MM.1S (cell line): Measurements from ENCODE around the gene ZFP36L1.

Experiments used
- DNase-seq: peaks from one replicate; pipeline ENCODE4 v3.0.0-alpha.2; 2015
- H2AFZ ChIP-seq: fragments of 300-600 bp; sonication (generic); 2 replicates; pipeline ENCODE4 v1.6.0; 2016; ENCODE audit warnings: antibody characterized with exemption, low read length
- H3F3A ChIP-seq: fragments of 300-600 bp; sonication (generic); 2 replicates; pipeline ENCODE4 v1.6.1; 2016; ENCODE audit warnings: mild to moderate bottlenecking, antibody characterized with exemption, low read length, moderate library complexity, mixed read lengths; ENCODE audit not compliant: insufficient read depth
- H3K27ac ChIP-seq: fragments of 300-600 bp; sonication (generic); 2 replicates; pipeline ENCODE4 v1.5.1; 2016; ENCODE audit warnings: mild to moderate bottlenecking, low read length
- H3K27me3 ChIP-seq: fragments of 300-600 bp; sonication (generic); replicated peaks from 2 replicates; pipeline ENCODE4 v1.6.0; 2016; ENCODE audit warnings: low read length; ENCODE audit not compliant: insufficient read depth
- H3K36me3 ChIP-seq: fragments of 300-600 bp; sonication (generic); replicated peaks from 2 replicates; pipeline ENCODE4 v1.6.1; 2016; ENCODE audit warnings: mild to moderate bottlenecking, low read length, mixed read lengths; ENCODE audit not compliant: insufficient read depth
- H3K4me1 ChIP-seq: fragments of 300-600 bp; sonication (generic); 2 replicates; pipeline ENCODE4 v1.6.1; 2016; ENCODE audit warnings: low read length, mixed read lengths
- H3K4me2 ChIP-seq: fragments of 300-600 bp; sonication (generic); 2 replicates; pipeline ENCODE4 v1.6.0; 2016; ENCODE audit warnings: low read depth, low read length
- H3K4me3 ChIP-seq: fragments of 300-600 bp; sonication (generic); 2 replicates; pipeline ENCODE4 v1.5.1; 2016; ENCODE audit warnings: low read length, mixed read lengths
- H3K79me2 ChIP-seq: fragments of 300-600 bp; sonication (generic); 2 replicates; pipeline ENCODE4 v1.6.1; 2016; ENCODE audit warnings: mixed run types, low read length, mixed read lengths
- H3K9ac ChIP-seq: fragments of 300-600 bp; sonication (generic); 2 replicates; pipeline ENCODE4 v1.6.1; 2016; ENCODE audit warnings: low read length, mixed read lengths
- H3K9me2 ChIP-seq: fragments of 300-600 bp; sonication (generic); replicated peaks from 2 replicates; pipeline ENCODE4 v1.6.1; 2016; ENCODE audit warnings: mild to moderate bottlenecking, low read length, mixed read lengths; ENCODE audit not compliant: insufficient read depth
- H3K9me3 ChIP-seq: fragments of 300-600 bp; sonication (generic); replicated peaks from 2 replicates; pipeline ENCODE4 v1.6.1; 2016; ENCODE audit warnings: mild to moderate bottlenecking, low read length, mixed read lengths; ENCODE audit not compliant: insufficient read depth
- H4K20me1 ChIP-seq: fragments of 300-600 bp; sonication (generic); 2 replicates; pipeline ENCODE4 v1.6.1; 2016; ENCODE audit warnings: mild to moderate bottlenecking, low read length, moderate library complexity, mixed read lengths; ENCODE audit not compliant: insufficient read depth
- EZH2 ChIP-seq: fragments of 300-600 bp; sonication (generic); optimal IDR thresholded peaks from 2 replicates; pipeline ENCODE3; 2017; ENCODE audit warnings: low read depth, mild to moderate bottlenecking, antibody characterized with exemption, low read length, mixed read lengths
- EZH2phosphoT487 ChIP-seq: fragments of 300-600 bp; sonication (generic); IDR thresholded peaks from 2 replicates; pipeline ENCODE4 v1.6.1; 2018; ENCODE audit warnings: antibody characterized with exemption, low read length
- TF ChIP-seq, protein P1 (sequence below): fragments of 300-600 bp; sonication (generic); IDR thresholded peaks from 2 replicates; pipeline ENCODE4 v1.5.1; 2016; ENCODE audit warnings: antibody characterized with exemption, low read length, mixed read lengths

ZFP36L1 gene

GRCh38 chr14:68786491-68787091 lies 6.3 kb downstream of the ZFP36L1 start:
- no peaks in the 10 kb centered on the region for H3K9me2 ChIP-seq
- no peak overlapping the region for H2AFZ ChIP-seq
- no peak overlapping the region for H3K4me2 ChIP-seq
- no peaks in the 10 kb centered on the region for H3K27me3 ChIP-seq
- no peak for TF ChIP-seq EZH2
- TF ChIP-seq, protein P1, sequence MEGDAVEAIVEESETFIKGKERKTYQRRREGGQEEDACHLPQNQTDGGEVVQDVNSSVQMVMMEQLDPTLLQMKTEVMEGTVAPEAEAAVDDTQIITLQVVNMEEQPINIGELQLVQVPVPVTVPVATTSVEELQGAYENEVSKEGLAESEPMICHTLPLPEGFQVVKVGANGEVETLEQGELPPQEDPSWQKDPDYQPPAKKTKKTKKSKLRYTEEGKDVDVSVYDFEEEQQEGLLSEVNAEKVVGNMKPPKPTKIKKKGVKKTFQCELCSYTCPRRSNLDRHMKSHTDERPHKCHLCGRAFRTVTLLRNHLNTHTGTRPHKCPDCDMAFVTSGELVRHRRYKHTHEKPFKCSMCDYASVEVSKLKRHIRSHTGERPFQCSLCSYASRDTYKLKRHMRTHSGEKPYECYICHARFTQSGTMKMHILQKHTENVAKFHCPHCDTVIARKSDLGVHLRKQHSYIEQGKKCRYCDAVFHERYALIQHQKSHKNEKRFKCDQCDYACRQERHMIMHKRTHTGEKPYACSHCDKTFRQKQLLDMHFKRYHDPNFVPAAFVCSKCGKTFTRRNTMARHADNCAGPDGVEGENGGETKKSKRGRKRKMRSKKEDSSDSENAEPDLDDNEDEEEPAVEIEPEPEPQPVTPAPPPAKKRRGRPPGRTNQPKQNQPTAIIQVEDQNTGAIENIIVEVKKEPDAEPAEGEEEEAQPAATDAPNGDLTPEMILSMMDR = no peak
- no peak overlapping the region for H3K4me3 ChIP-seq
- no peaks in the 10 kb centered on the region for H3K9me3 ChIP-seq
- H4K20me1 ChIP-seq = no peaks in the 10 kb centered on the region
- H3K27ac ChIP-seq = no peak overlapping the region
- H3K9ac ChIP-seq = no peak overlapping the region
- H3F3A ChIP-seq = no peaks in the 10 kb centered on the region
- peaks cover 17% of the 10 kb centered on the region for H3K79me2 ChIP-seq
- H3K4me1 ChIP-seq = no peaks in the 10 kb centered on the region
- H3K36me3 ChIP-seq = no peaks in the 10 kb centered on the region; the same call in 1 of the 2 replicates
- no peak for DNase-seq

DNA sequence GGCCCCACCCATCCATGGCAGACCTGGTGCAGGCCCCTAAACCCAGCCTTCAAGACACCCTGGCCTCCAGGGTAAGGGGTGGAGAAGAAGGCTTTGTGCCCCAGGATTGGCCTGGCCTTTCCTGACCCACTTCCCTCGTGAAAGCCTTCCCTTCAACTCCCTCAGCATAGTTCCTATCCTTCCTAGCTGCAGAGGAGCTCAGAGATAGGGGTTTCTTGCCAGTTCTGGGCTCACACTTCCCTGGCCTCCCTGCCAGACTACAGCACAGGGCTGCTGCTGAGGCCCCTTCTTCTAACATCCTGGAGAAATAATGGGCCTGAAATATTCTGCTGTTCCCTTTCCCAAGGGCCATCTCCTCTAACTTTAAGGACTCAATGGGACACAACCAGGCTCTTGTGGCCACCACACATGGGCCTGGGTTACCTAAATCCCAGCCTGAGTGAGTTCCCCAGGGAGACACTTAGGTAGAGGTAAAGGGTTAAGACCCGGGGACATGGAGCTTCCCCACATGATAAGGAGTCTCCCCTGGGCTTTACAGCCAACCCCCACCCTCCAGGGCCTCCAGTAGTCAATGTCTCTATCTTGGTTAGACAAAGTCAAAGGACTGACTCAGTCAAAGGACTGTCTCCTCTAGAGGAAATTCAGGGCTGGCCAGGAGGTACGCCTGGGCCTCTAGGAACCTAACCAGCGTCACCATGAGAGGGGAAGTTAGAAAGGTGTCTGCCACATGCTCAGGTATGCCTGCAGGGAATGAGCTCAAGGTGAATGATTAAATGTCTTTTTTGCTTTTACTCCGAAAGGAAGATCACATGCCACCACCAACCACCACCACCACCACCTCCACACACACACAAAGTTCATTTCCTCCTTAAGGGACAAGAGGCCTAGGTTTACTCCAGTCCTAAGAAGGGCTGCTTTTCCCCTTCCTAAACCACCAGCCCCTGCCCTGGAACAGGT lies 7.1 kb downstream of the ZFP36L1 start:
- no peak overlapping the region for H3K9ac ChIP-seq
- no peaks in the 10 kb centered on the region for H3K9me2 ChIP-seq
- H3F3A ChIP-seq = no peaks in the 10 kb centered on the region
- H3K27me3 ChIP-seq = no peaks in the 10 kb centered on the region
- H3K4me2 ChIP-seq = no peak overlapping the region
- TF ChIP-seq, protein P1 = no peak
- TF ChIP-seq EZH2 (no peak), EZH2phosphoT487 (no peak)
- no peaks in the 10 kb centered on the region for H4K20me1 ChIP-seq
- H3K36me3 ChIP-seq = no peaks in the 10 kb centered on the region; the same call in 1 of the 2 replicates
- no peaks in the 10 kb centered on the region for H3K9me3 ChIP-seq
- no peak overlapping the region for H3K27ac ChIP-seq
- peaks cover 9% of the 10 kb centered on the region for H3K79me2 ChIP-seq
- no peaks in the 10 kb centered on the region for H3K4me1 ChIP-seq
- no peak overlapping the region for H3K4me3 ChIP-seq
- H2AFZ ChIP-seq = no peak overlapping the region
- DNase-seq = no peak

GRCh38 chr14:68784978-68785533 lies 7.8 kb downstream of the ZFP36L1 start:
- Histone ChIP-seq H3K27ac (no peak overlapping the region), H3K79me2 (peaks cover 1% of the 10 kb centered on the region; the same call in 1 of the 2 replicates), H3K4me2 (no peak overlapping the region), H3K9me2 (no peaks in the 10 kb centered on the region), H3K9ac (no peak overlapping the region), H2AFZ (no peak overlapping the region), H3K27me3 (no peaks in the 10 kb centered on the region), H3K36me3 (no peaks in the 10 kb centered on the region; the same call in 1 of the 2 replicates), H4K20me1 (no peaks in the 10 kb centered on the region), H3K4me3 (no peak overlapping the region), H3F3A (no peaks in the 10 kb centered on the region), H3K4me1 (no peaks in the 10 kb centered on the region), H3K9me3 (no peaks in the 10 kb centered on the region)
- TF ChIP-seq, protein P1 = no peak
- TF ChIP-seq EZH2 = no peak
- no peak for TF ChIP-seq EZH2phosphoT487
- no peak for DNase-seq
